Naive thymus-derived CD8-positive, alpha-beta T cell (primary cell): ENCODE measurements around the gene OR51B4. TPM values are rescaled to one million over a fixed set of nuclear protein-coding genes. Genes with fewer than 3 reads are reported as not detected.

ENCODE experiments used
- ATAC-seq, 2 donors: fragments of 150-1000 bp; cut with Tn5 transposase in 1 of 2; sonication (Bioruptor Pico), chemical (Tn5 transposase) in 1 of 2; 1 replicate in 1 of 2; 2 replicates in 1 of 2; pipeline ENCODE4 v1.10.0; 2021; ENCODE audit warnings: mild to moderate bottlenecking in 2 of 2, moderate library complexity in 2 of 2
- POLR2A ChIA-PET: fragments of 350-600 bp; sonication (Branson Sonifier 250); formaldehyde crosslinking; loops from one replicate; lab custom pipeline; 2021; ENCODE audit warnings: antibody characterized with exemption; lab: Charles Lee
- DNase-seq, 10 donors: peaks; one replicate each; pipeline versions ENCODE4 v3.0.0 to v3.0.0-alpha.2; 2020 to 2022
- H3K27ac Mint-ChIP-seq, 10 donors: one replicate each; pipeline ENCODE4 v1.8.0; 2020 to 2022; ENCODE audit warnings: mild to moderate bottlenecking in 10 of 10, mixed read lengths in 10 of 10, moderate library complexity in 4 of 10, inconsistent platforms in 1 of 10
- H3K27me3 Mint-ChIP-seq, 5 donors: one replicate each; pipeline ENCODE4 v1.8.0; 2021 to 2022; ENCODE audit warnings: mixed read lengths in 5 of 5
- H3K36me3 Mint-ChIP-seq, 3 donors: one replicate each; pipeline ENCODE4 v1.8.0; 2020 to 2022; ENCODE audit warnings: mixed read lengths in 3 of 3, mild to moderate bottlenecking in 2 of 3, inconsistent platforms in 1 of 3
- H3K4me1 Mint-ChIP-seq, 4 donors: one replicate each; pipeline ENCODE4 v1.8.0; 2021 to 2022; ENCODE audit warnings: mixed read lengths in 4 of 4
- H3K4me3 Mint-ChIP-seq, 10 donors: one replicate each; pipeline ENCODE4 v1.8.0; 2020 to 2022; ENCODE audit warnings: mild to moderate bottlenecking in 10 of 10, mixed read lengths in 10 of 10, moderate library complexity in 6 of 10, inconsistent platforms in 1 of 10
- H3K9me3 Mint-ChIP-seq, 9 donors: one replicate each; pipeline ENCODE4 v1.8.0; 2020 to 2022; ENCODE audit warnings: mixed read lengths in 9 of 9, mild to moderate bottlenecking in 3 of 9, inconsistent platforms in 1 of 9, moderate library complexity in 1 of 9
- polyA plus RNA-seq, 3 donors: library from polyadenylated mRNA; unstranded; fragments of 300-500 nt; fragmentation: Illumina TruSeq; gene quantifications; one replicate each; pipeline ENCODE4 v1.2.3, GENCODE V29; 2021
- total RNA-seq, 8 experiments: library from RNA in 2 of 8; stranded (reverse) in 2 of 8; gene quantifications; one replicate each; pipeline ENCODE4 v1.2.3 and lab custom pipeline; 2021 to 2026

Gene OR51B4
- total and polyA plus RNA-seq, 5 experiments from 2014 or later = not detected

DNA sequence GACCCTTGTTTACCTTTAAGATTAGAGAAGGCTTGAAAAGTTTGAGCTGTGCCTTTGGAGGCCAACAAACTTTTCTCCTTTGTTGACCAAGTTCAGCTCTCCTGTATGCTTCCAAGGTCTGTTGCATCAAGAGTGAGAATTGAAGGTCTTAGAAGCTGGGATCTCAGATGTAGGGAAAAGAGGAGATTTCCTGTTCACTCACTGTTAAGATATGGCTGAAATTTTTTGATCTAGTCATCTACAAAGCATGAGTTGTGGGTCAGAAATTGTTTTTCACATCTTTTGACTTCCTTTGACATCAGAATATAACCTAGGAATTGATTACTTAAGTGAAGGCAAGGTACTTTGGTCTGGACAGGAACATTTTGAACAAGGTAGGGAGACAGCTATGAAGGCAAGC lies 12.1 kb downstream of the OR51B4 start:
- H3K27me3 Mint-ChIP-seq = peaks cover 0 to 14% (median 0%) of the 10 kb centered on the region in 5 donors
- H3K36me3 Mint-ChIP-seq = no peaks in the 10 kb centered on the region
- POLR2A ChIA-PET = no interaction called here
- ATAC-seq (no peak), DNase-seq (no peak)
- no peaks in the 10 kb centered on the region for H3K4me1 Mint-ChIP-seq
- H3K9me3 Mint-ChIP-seq = no peaks in the 10 kb centered on the region
- H3K4me3 Mint-ChIP-seq = no peak overlapping the region
- no peak overlapping the region for H3K27ac Mint-ChIP-seq

GRCh38 chr11:5288906-5289550 lies 12.7 kb downstream of the OR51B4 start:
- H3K27ac Mint-ChIP-seq = no peak overlapping the region
- no peaks in the 10 kb centered on the region for H3K9me3 Mint-ChIP-seq
- H3K27me3 Mint-ChIP-seq = peaks cover 0 to 17% (median 1%) of the 10 kb centered on the region in 5 donors
- H3K4me1 Mint-ChIP-seq = no peaks in the 10 kb centered on the region
- POLR2A ChIA-PET = no interaction called here
- H3K36me3 Mint-ChIP-seq = no peaks in the 10 kb centered on the region
- H3K4me3 Mint-ChIP-seq = no peak overlapping the region
- no peak for ATAC-seq
- no peak for DNase-seq

- Mint-ChIP-seq H3K4me3 (no peak overlapping the region), H3K27ac (no peak overlapping the region), H3K4me1 (no peaks in the 10 kb centered on the region), H3K36me3 (no peaks in the 10 kb centered on the region), H3K9me3 (no peaks in the 10 kb centered on the region), H3K27me3 (peaks cover 0 to 17% (median 1%) of the 10 kb centered on the region in 5 donors)
- POLR2A ChIA-PET = no interaction called here
- ATAC-seq = no peak
- no peak for DNase-seq
Measured at GRCh38 chr11:5288108-5288905, 13.4 kb downstream of the OR51B4 start.

DNA sequence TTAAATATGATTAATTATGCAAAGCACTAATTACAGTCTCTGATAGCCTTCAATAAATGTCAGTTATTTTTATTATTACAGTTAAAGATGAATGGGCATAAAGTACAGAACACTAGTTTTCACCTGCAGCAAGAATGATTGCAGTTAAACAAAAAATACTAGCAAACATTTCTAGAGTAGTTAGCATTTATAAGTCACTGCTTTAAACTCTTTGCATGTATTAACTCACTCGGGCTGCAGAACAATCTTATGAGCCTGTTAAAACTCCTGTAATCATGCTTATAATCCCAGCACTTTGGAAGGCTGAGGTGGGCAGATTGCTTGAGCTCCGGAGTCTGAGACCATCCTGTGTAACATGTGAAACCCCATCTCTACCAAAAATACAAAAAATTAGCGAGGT lies 14.8 kb downstream of the OR51B4 start:
- Mint-ChIP-seq H3K27ac (no peak overlapping the region), H3K36me3 (no peaks in the 10 kb centered on the region), H3K4me3 (no peak overlapping the region), H3K4me1 (no peaks in the 10 kb centered on the region), H3K9me3 (no peaks in the 10 kb centered on the region), H3K27me3 (peaks cover 0 to 15% (median under 1%) of the 10 kb centered on the region in 5 donors)
- no peak for ATAC-seq
- no peak for DNase-seq
- POLR2A ChIA-PET = no interaction called here

DNA sequence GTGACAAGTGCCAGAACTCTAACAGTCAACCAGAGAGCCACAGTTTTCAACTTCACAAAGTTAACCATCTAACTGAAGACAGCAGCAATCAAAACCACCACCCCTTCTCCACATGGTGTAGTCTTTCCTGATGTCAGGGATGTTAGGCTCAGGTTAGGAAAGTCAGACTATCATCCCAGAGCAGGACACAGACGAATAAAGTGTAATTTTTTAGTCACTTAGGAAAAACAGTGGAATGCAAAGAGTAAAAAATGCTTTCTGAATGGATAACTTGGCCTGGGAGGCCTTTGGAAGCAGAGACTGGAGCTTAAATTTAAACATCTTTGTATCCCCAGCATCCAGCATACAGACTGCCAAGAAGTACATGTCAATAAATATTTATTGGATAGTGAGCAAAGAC lies 15.4 kb downstream of the OR51B4 start:
- Mint-ChIP-seq H3K9me3 (no peaks in the 10 kb centered on the region), H3K27ac (no peak overlapping the region), H3K4me1 (no peaks in the 10 kb centered on the region), H3K4me3 (no peak overlapping the region), H3K36me3 (no peaks in the 10 kb centered on the region), H3K27me3 (peaks cover 0 to 12% (median 0%) of the 10 kb centered on the region in 5 donors)
- POLR2A ChIA-PET = no interaction called here
- DNase-seq = no peak
- no peak for ATAC-seq

GRCh38 chr11:5285703-5286340 lies 15.9 kb downstream of the OR51B4 start:
- POLR2A ChIA-PET = no interaction called here
- H3K27ac Mint-ChIP-seq = no peak overlapping the region
- no peak for DNase-seq
- no peak for ATAC-seq
- H3K4me1 Mint-ChIP-seq = no peaks in the 10 kb centered on the region
- peaks cover 0 to 12% (median 0%) of the 10 kb centered on the region in 5 donors for H3K27me3 Mint-ChIP-seq
- no peaks in the 10 kb centered on the region for H3K9me3 Mint-ChIP-seq
- no peak overlapping the region for H3K4me3 Mint-ChIP-seq
- H3K36me3 Mint-ChIP-seq = no peaks in the 10 kb centered on the region

- Mint-ChIP-seq H3K36me3 (no peaks in the 10 kb centered on the region), H3K9me3 (no peaks in the 10 kb centered on the region), H3K27ac (no peak overlapping the region), H3K27me3 (peaks cover 0 to 15% (median 1%) of the 10 kb centered on the region in 5 donors), H3K4me3 (no peak overlapping the region), H3K4me1 (no peaks in the 10 kb centered on the region)
- ATAC-seq (no peak), DNase-seq (no peak)
- POLR2A ChIA-PET = no interaction called here
Measured at GRCh38 chr11:5284637-5285036, 17.1 kb downstream of the OR51B4 start.

- H3K27ac Mint-ChIP-seq = no peak overlapping the region
- H3K4me3 Mint-ChIP-seq = no peak overlapping the region
- H3K27me3 Mint-ChIP-seq = peaks cover 0 to 15% (median 1%) of the 10 kb centered on the region in 5 donors
- no peak for ATAC-seq
- no peak for DNase-seq
- no peaks in the 10 kb centered on the region for H3K9me3 Mint-ChIP-seq
- H3K4me1 Mint-ChIP-seq = no peaks in the 10 kb centered on the region
- POLR2A ChIA-PET = no interaction called here
- no peaks in the 10 kb centered on the region for H3K36me3 Mint-ChIP-seq
Measured at GRCh38 chr11:5283882-5284281, 17.9 kb downstream of the OR51B4 start.

GRCh38 chr11:5283086-5283485 lies 18.7 kb downstream of the OR51B4 start:
- no peak overlapping the region for H3K27ac Mint-ChIP-seq
- H3K4me3 Mint-ChIP-seq = no peak overlapping the region
- H3K9me3 Mint-ChIP-seq = no peaks in the 10 kb centered on the region
- peaks cover 0 to 15% (median 1%) of the 10 kb centered on the region in 5 donors for H3K27me3 Mint-ChIP-seq
- POLR2A ChIA-PET = no interaction called here
- ATAC-seq (no peak), DNase-seq (no peak)
- H3K36me3 Mint-ChIP-seq = no peaks in the 10 kb centered on the region
- no peaks in the 10 kb centered on the region for H3K4me1 Mint-ChIP-seq

- no peak for DNase-seq
- Mint-ChIP-seq H3K9me3 (no peaks in the 10 kb centered on the region), H3K27ac (no peak overlapping the region), H3K36me3 (no peaks in the 10 kb centered on the region), H3K27me3 (peaks cover 0 to 15% (median 1%) of the 10 kb centered on the region in 5 donors), H3K4me1 (no peaks in the 10 kb centered on the region), H3K4me3 (no peak overlapping the region)
- POLR2A ChIA-PET = no interaction called here
- no peak for ATAC-seq
Measured at GRCh38 chr11:5282628-5283027, 19.1 kb downstream of the OR51B4 start.

DNA sequence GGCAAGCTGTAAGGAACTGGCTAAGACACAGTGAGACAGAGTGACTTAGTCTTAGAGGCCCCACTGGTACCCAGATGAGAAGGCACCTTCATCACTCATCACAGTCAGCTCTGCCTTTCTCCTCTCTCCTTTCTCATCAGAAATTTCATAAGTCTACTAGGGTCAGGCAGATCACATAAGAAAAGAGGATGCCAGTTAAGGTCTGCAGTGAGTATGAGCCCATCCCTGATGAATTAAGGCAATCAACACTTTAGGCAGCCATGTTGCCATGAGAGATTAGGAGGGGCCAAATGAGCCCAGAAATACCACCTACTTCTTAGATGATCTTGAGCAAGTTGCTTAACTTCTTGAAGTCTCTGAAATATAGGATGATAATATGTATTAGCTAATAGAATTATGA lies 20.1 kb downstream of the OR51B4 start:
- POLR2A ChIA-PET = no interaction called here
- Mint-ChIP-seq H3K9me3 (no peaks in the 10 kb centered on the region), H3K27ac (no peak overlapping the region), H3K4me3 (no peak overlapping the region), H3K27me3 (peaks cover 0 to 15% (median 1%) of the 10 kb centered on the region in 5 donors), H3K4me1 (no peaks in the 10 kb centered on the region), H3K36me3 (no peaks in the 10 kb centered on the region)
- ATAC-seq (no peak), DNase-seq (no peak)

DNA sequence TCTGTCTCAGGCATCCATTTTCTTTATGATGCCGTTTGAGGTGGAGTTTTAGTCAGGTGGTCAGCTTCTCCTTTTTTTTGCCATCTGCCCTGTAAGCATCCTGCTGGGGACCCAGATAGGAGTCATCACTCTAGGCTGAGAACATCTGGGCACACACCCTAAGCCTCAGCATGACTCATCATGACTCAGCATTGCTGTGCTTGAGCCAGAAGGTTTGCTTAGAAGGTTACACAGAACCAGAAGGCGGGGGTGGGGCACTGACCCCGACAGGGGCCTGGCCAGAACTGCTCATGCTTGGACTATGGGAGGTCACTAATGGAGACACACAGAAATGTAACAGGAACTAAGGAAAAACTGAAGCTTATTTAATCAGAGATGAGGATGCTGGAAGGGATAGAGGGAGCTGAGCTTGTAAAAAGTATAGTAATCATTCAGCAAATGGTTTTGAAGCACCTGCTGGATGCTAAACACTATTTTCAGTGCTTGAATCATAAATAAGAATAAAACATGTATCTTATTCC lies 21.1 kb downstream of the OR51B4 start:
- DNase-seq = no peak
- POLR2A ChIA-PET = no interaction called here
- Mint-ChIP-seq H3K36me3 (no peaks in the 10 kb centered on the region), H3K27ac (no peak overlapping the region), H3K27me3 (peaks cover 0 to 15% (median 1%) of the 10 kb centered on the region in 5 donors), H3K4me1 (no peaks in the 10 kb centered on the region), H3K9me3 (no peaks in the 10 kb centered on the region), H3K4me3 (no peak overlapping the region)
- ATAC-seq = no peak

- Mint-ChIP-seq H3K4me1 (no peaks in the 10 kb centered on the region), H3K27ac (no peak overlapping the region), H3K9me3 (no peaks in the 10 kb centered on the region)
Measured at GRCh38 chr11:5279471-5280090, 22.2 kb downstream of the OR51B4 start.

More at GRCh38 chr11:5279471-5280090, 22.2 kb downstream of the OR51B4 start:
- Mint-ChIP-seq H3K27me3 (peaks cover 0 to 6% (median 2%) of the 10 kb centered on the region in 5 donors), H3K36me3 (no peaks in the 10 kb centered on the region), H3K4me3 (no peak overlapping the region)
- POLR2A ChIA-PET = no interaction called here
- ATAC-seq (no peak), DNase-seq (no peak)
